Endothelial cell of umbilical vein (primary cell): ENCODE data around the gene ITGB2. TPM values are rescaled to one million over a fixed set of nuclear protein-coding genes. Genes with fewer than 3 reads are reported as not detected.
A peak's percentile ranks its signal among the peaks of the same experiment; 100 is the strongest.

Experiments used
- BruUV-seq: library from RNA; stranded (reverse); fragments of 400-500 nt; replicated peaks from 2 replicates; lab custom pipeline; 2021; lab: Mats Ljungman, UMichigan
- CTCF ChIA-PET: fragments of 300-600, 350-600 bp; sonication (Branson Sonifier 250); formaldehyde crosslinking; loops from one replicate; lab custom pipeline; 2021; ENCODE audit warnings: antibody characterized with exemption, inconsistent platforms; lab: Charles Lee
- POLR2A ChIA-PET: fragments of 300-600, 350-600 bp; sonication (Branson Sonifier 250); formaldehyde crosslinking; loops from one replicate; lab custom pipeline; 2021; ENCODE audit warnings: antibody characterized with exemption, inconsistent platforms; lab: Charles Lee
- DNase-seq: peaks from one replicate; pipeline ENCODE4 v3.0.0-alpha.2; 2011; ENCODE audit warnings: low read depth, low spot score
- FAIRE-seq: peaks from 2 replicates; lab custom pipeline; 2011; peaks lifted over from hg19 to GRCh38; lab: Jason Lieb, UNC
- H2AFZ ChIP-seq: 2 replicates; pipeline ENCODE4 v1.6.0; 2012; ENCODE audit warnings: low read depth, low read length, control low read depth, inconsistent platforms
- H3K27ac ChIP-seq: 2 replicates; pipeline ENCODE4 v1.5.1; 2011; ENCODE audit warnings: low read depth, mild to moderate bottlenecking, control low read depth, low read length, moderate library complexity; ENCODE audit not compliant: insufficient read depth
- H3K27me3 ChIP-seq, 2 experiments: 2 replicates each; pipeline versions ENCODE4 v1.6.0 to v1.6.1; 2011; ENCODE audit warnings: low read length in 2 of 2, mixed read lengths in 1 of 2; ENCODE audit not compliant: control insufficient read depth in 2 of 2, insufficient read depth in 2 of 2
- H3K36me3 ChIP-seq, 2 experiments: 2 replicates in 1 of 2; 3 replicates in 1 of 2; pipeline ENCODE4 v1.5.1; 2011; ENCODE audit warnings: low read length in 2 of 2, mild to moderate bottlenecking in 1 of 2, moderate library complexity in 1 of 2; ENCODE audit not compliant: control insufficient read depth in 2 of 2, insufficient read depth in 2 of 2; ENCODE audit errors: extremely low read depth in 1 of 2
- H3K4me1 ChIP-seq: 3 replicates; pipeline ENCODE4 v1.5.1; 2011; ENCODE audit warnings: mild to moderate bottlenecking, low read length; ENCODE audit not compliant: control insufficient read depth, insufficient read depth; ENCODE audit errors: extremely low read depth
- H3K4me2 ChIP-seq: 2 replicates; pipeline ENCODE4 v1.6.1; 2011; ENCODE audit warnings: low read length, control low read depth, mixed read lengths; ENCODE audit not compliant: insufficient read depth
- H3K4me3 ChIP-seq, 3 experiments: fragments of 200-600 bp in 1 of 3; sonication (generic), shearing (Covaris generic) in 1 of 3; replicated peaks in 1 of 3; 2 replicates each; pipeline ENCODE4 v1.5.1; 2011 to 2016; ENCODE audit warnings: control low read depth in 3 of 3, low read length in 3 of 3, mild to moderate bottlenecking in 2 of 3, inconsistent platforms in 1 of 3, low read depth in 1 of 3, moderate library complexity in 1 of 3; ENCODE audit not compliant: insufficient read depth in 1 of 3
- H3K79me2 ChIP-seq: 2 replicates; pipeline ENCODE4 v1.6.0; 2012; ENCODE audit warnings: low read length, inconsistent platforms; ENCODE audit not compliant: control insufficient read depth, insufficient read depth
- H3K9ac ChIP-seq: replicated peaks from 2 replicates; pipeline ENCODE3; 2011; ENCODE audit warnings: low read length, control low read depth; ENCODE audit not compliant: insufficient read depth; ENCODE audit errors: extremely low read depth
- H3K9me1 ChIP-seq: replicated peaks from 3 replicates; pipeline ENCODE4 v1.6.0; 2011; ENCODE audit warnings: mild to moderate bottlenecking, low read length; ENCODE audit not compliant: control insufficient read depth, insufficient read depth; ENCODE audit errors: extremely low read depth
- H3K9me3 ChIP-seq: replicated peaks from 2 replicates; pipeline ENCODE4 v1.5.1; 2012; ENCODE audit warnings: low read length, inconsistent platforms; ENCODE audit not compliant: control insufficient read depth, insufficient read depth
- H4K20me1 ChIP-seq: replicated peaks from 2 replicates; pipeline ENCODE3; 2011; ENCODE audit warnings: mild to moderate bottlenecking, low read length; ENCODE audit not compliant: control insufficient read depth, insufficient read depth; ENCODE audit errors: extremely low read depth
- EZH2 ChIP-seq: IDR thresholded peaks from 2 replicates; pipeline ENCODE4 v1.6.1; 2012; ENCODE audit warnings: borderline replicate concordance, low read depth, mild to moderate bottlenecking, moderate library complexity, low read length, inconsistent platforms; ENCODE audit not compliant: severe bottlenecking
- FOS ChIP-seq: IDR thresholded peaks from 2 replicates; pipeline ENCODE4 v1.6.1; 2011; ENCODE audit warnings: mild to moderate bottlenecking, low read length, moderate library complexity, borderline replicate concordance; ENCODE audit not compliant: insufficient read depth
- GATA2 ChIP-seq: IDR thresholded peaks from 2 replicates; pipeline ENCODE4 v1.7.0; 2011; ENCODE audit warnings: low read depth, mild to moderate bottlenecking, moderate library complexity, mixed read lengths, low read length; ENCODE audit not compliant: insufficient read length, insufficient read depth
- JUN ChIP-seq: IDR thresholded peaks from 2 replicates; pipeline ENCODE4 v1.6.1; 2011; ENCODE audit warnings: borderline replicate concordance, low read depth; ENCODE audit not compliant: insufficient read length, insufficient read depth
- MAX ChIP-seq: IDR thresholded peaks from 2 replicates; pipeline ENCODE4 v1.6.1; 2011; ENCODE audit not compliant: insufficient read depth, insufficient read length
- MYC ChIP-seq: IDR thresholded peaks from one replicate; pipeline ENCODE4 v1.6.1; 2011; ENCODE audit warnings: mild to moderate bottlenecking, low read depth, low read length
- POLR2A ChIP-seq: IDR thresholded peaks from 2 replicates; pipeline ENCODE4 v1.6.1; 2012; ENCODE audit warnings: low read depth, mild to moderate bottlenecking, control low read depth, low read length
- POLR2AphosphoS5 ChIP-seq: IDR thresholded peaks from 2 replicates; pipeline ENCODE4 v1.6.1; 2012; ENCODE audit warnings: low read depth, mild to moderate bottlenecking, control low read depth, low read length, moderate library complexity; ENCODE audit not compliant: insufficient read depth
- dilution Hi-C: fragments of 300-500 bp; cut with MboI; formaldehyde crosslinking; loops from one replicate; pipeline ENCODE4 v1.15.0; 2019; ENCODE audit warnings: low sequenced_read_pairs; ENCODE audit not compliant: extremely low pct_ligation_motif_present
- intact Hi-C: fragments of 100-400 bp; cut with micrococcal nuclease; formaldehyde crosslinking; loops from one replicate; pipeline ENCODE4 v1.10.0; 2022
- polyA plus RNA-seq, 4 experiments: library from polyadenylated mRNA; depleted of rRNA in 3 of 4; stranded (reverse) in 3 of 4; unstranded in 1 of 4; fragments of >200 nt; gene quantifications; 2 replicates each; pipeline versions ENCODE4 v1.2.1 to v1.2.3, GENCODE V29; 2011 to 2012; ENCODE audit warnings: missing spikeins in 1 of 4
- total RNA-seq: library from RNA; stranded (reverse); gene quantifications from 2 replicates; pipeline ENCODE4 v1.2.3, GENCODE V29; 2021
- TF ChIP-seq, protein P1 (sequence below), 2 donors: IDR thresholded peaks; 1 replicate in 1 of 2; 2 replicates in 1 of 2; pipeline ENCODE4 v1.5.1; 2011; ENCODE audit warnings: low read length in 2 of 2, mild to moderate bottlenecking in 2 of 2, moderate library complexity in 2 of 2, control low read depth in 1 of 2, inconsistent platforms in 1 of 2, low read depth in 1 of 2; ENCODE audit not compliant: insufficient read depth in 1 of 2; ENCODE audit errors: extremely low read depth in 1 of 2

Gene ITGB2
- total and polyA plus RNA-seq, 2 donors (not counting 3 experiments of a cell fraction or from before 2014, with no cell fraction given), result 0.39 to 0.91 TPM

GRCh38 chr21:44883250-44883649, 37.4 kb downstream of the ITGB2 start:
- no peaks in the 10 kb centered on the region for H4K20me1 ChIP-seq
- H3K79me2 ChIP-seq, result no peaks in the 10 kb centered on the region
- H3K4me2 ChIP-seq, result no peak overlapping the region
- peaks cover 42% of the 10 kb centered on the region for H3K4me1 ChIP-seq
- dilution Hi-C loops (no loop called here), intact Hi-C loops (no loop called here)
- no peaks in the 10 kb centered on the region for H3K9me1 ChIP-seq
- DNase-seq, result no peak
- BruUV-seq, result no TSS peak
- H3K4me3 ChIP-seq, result no peak overlapping the region
- ChIA-PET POLR2A (interaction anchor here (2.7 kb wide), 1 partner anchor 9 kb away, joined by 7 read pairs; the partner anchor contains the start of gene PTTG1IP), CTCF (interaction anchor here (1.3 to 7.1 kb wide), 3 partner anchors 11 to 90 kb away, joined by 4 to 47 read pairs (median 4); no protein-coding TSS in a partner anchor)
- no peaks in the 10 kb centered on the region for H3K36me3 ChIP-seq
- no peak for FAIRE-seq
- H3K27ac ChIP-seq, result no peak overlapping the region
- no peak for TF ChIP-seq MYC
- H3K27me3 ChIP-seq, result no peaks in the 10 kb centered on the region
- no peaks in the 10 kb centered on the region for H3K9me3 ChIP-seq
- no peak overlapping the region for H3K9ac ChIP-seq
- no peak overlapping the region for H2AFZ ChIP-seq

- Histone ChIP-seq H2AFZ (peak overlapping the region; percentile 34), H3K27ac (peak overlapping the region; percentile 98), H3K9ac (peak overlapping the region; percentile 63), H3K27me3 (no peaks in the 10 kb centered on the region), H3K4me1 (peaks cover 45% of the 10 kb centered on the region), H3K79me2 (no peaks in the 10 kb centered on the region), H3K4me2 (peak overlapping the region; percentile 58), H3K9me3 (no peaks in the 10 kb centered on the region), H3K4me3 (no peak overlapping the region), H3K36me3 (no peaks in the 10 kb centered on the region), H3K9me1 (no peaks in the 10 kb centered on the region), H4K20me1 (no peaks in the 10 kb centered on the region)
- ChIA-PET CTCF (interaction anchor here (0.6 to 7.1 kb wide), 11 partner anchors 9 to 88 kb away, joined by 3 to 47 read pairs (median 4); no protein-coding TSS in a partner anchor), POLR2A (interaction anchor here (2.7 kb wide), 1 partner anchor 8 kb away, joined by 7 read pairs; the partner anchor contains the start of gene PTTG1IP)
- no peak for TF ChIP-seq POLR2AphosphoS5
- no peak for TF ChIP-seq MYC
- no peak for TF ChIP-seq FOS
- no peak for TF ChIP-seq GATA2
- TF ChIP-seq MAX, result no peak
- TF ChIP-seq, protein P1, sequence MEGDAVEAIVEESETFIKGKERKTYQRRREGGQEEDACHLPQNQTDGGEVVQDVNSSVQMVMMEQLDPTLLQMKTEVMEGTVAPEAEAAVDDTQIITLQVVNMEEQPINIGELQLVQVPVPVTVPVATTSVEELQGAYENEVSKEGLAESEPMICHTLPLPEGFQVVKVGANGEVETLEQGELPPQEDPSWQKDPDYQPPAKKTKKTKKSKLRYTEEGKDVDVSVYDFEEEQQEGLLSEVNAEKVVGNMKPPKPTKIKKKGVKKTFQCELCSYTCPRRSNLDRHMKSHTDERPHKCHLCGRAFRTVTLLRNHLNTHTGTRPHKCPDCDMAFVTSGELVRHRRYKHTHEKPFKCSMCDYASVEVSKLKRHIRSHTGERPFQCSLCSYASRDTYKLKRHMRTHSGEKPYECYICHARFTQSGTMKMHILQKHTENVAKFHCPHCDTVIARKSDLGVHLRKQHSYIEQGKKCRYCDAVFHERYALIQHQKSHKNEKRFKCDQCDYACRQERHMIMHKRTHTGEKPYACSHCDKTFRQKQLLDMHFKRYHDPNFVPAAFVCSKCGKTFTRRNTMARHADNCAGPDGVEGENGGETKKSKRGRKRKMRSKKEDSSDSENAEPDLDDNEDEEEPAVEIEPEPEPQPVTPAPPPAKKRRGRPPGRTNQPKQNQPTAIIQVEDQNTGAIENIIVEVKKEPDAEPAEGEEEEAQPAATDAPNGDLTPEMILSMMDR (IDR thresholded peaks at IDR 0.05; ENCODE audit: extremely low read depth in 1 of 2, insufficient read depth in 1 of 2, low read depth in 1 of 2, low read length in 2 of 2), result no peak
- TF ChIP-seq JUN, result no peak
- no peak for TF ChIP-seq POLR2A
- TF ChIP-seq EZH2, result no peak
- FAIRE-seq, result peak; percentile 46
- dilution Hi-C loops (no loop called here), intact Hi-C loops (loop anchor here (1.0 kb wide), 2 partner anchors 8 to 30 kb away; partner anchors contain the start of gene PTTG1IP)
- BruUV-seq, result no TSS peak
- no peak for DNase-seq
Observed at GRCh38 chr21:44881198-44881872, 39.4 kb downstream of the ITGB2 start.
